SK-N-SH treated with all-trans-retinoic acid at 6 μM for 48 hours (cell line): ENCODE results near the gene TLR4.

Experiments used
- ARNTL ChIP-seq: fragments of 450-650 bp; formaldehyde crosslinking; IDR thresholded peaks from 2 replicates; pipeline ENCODE4 v1.5.0; 2020; ENCODE audit warnings: low read depth, mild to moderate bottlenecking, moderate library complexity, borderline replicate concordance
- CSRNP3 ChIP-seq: fragments of 250-450 bp; sonication (Bioruptor Pico); IDR thresholded peaks from 2 replicates; pipeline ENCODE4 v1.5.1; 2021; ENCODE audit warnings: mild to moderate bottlenecking, moderate library complexity
- ISL1 ChIP-seq: fragments of 250-450 bp; sonication (Bioruptor Pico); IDR thresholded peaks from 2 replicates; pipeline ENCODE4 v2.1.2; 2022; ENCODE audit warnings: mild to moderate bottlenecking, moderate library complexity
- PPARA ChIP-seq: fragments of 250-450 bp; sonication (Bioruptor Pico); IDR thresholded peaks from 2 replicates; pipeline ENCODE4 v1.5.0; 2020; ENCODE audit warnings: mild to moderate bottlenecking, borderline replicate concordance
- TOX ChIP-seq: fragments of 250-450 bp; sonication (Bioruptor Pico); IDR thresholded peaks from 2 replicates; pipeline ENCODE4 v1.8.0; 2021; ENCODE audit warnings: mild to moderate bottlenecking, moderate library complexity, borderline replicate concordance
- ZC3H10 ChIP-seq: fragments of 250-450 bp; sonication (Bioruptor Pico); IDR thresholded peaks from 2 replicates; pipeline ENCODE4 v1.5.1; 2021; ENCODE audit warnings: mild to moderate bottlenecking, moderate library complexity
- ZFP30 ChIP-seq: fragments of 450-650 bp; formaldehyde crosslinking; IDR thresholded peaks from 2 replicates; pipeline ENCODE4 v1.5.0; 2022; ENCODE audit warnings: mild to moderate bottlenecking, moderate library complexity
- ZNF565 ChIP-seq: fragments of 450-650 bp; formaldehyde crosslinking; conservative IDR thresholded peaks from 2 replicates; pipeline ENCODE4 v1.5.0; 2020; ENCODE audit warnings: low read depth, mild to moderate bottlenecking, moderate library complexity
- ZNF8 ChIP-seq: fragments of 450-650 bp; formaldehyde crosslinking; IDR thresholded peaks from 2 replicates; pipeline ENCODE4 v1.5.0; 2020; ENCODE audit warnings: mild to moderate bottlenecking, moderate library complexity

DNA sequence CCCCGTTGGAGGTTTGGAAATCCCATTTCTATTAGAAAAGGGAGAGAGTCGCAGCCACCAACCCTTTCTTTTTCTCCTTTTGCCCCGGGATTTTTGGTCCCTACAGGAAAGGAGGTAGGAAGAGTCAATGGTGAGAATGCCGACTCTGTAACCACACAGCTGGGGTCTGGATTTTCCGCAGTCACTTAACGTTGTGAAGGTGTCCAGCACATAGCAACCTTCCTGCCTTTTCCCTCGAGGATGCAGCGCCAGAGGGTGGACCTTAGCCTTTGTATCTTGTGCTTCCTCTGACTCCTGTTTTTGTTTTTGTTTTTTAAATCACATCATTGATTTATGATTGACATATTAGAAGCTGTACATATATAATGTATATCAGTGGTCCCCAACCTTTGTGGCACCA lies 41.4 kb downstream of the TLR4 start:
- TF ChIP-seq ZFP30 (CRISPR knock-in tag) (no peak), ZNF565 (no peak), ZC3H10 (no peak), ARNTL (CRISPR knock-in tag) (no peak), ISL1 (no peak), ZNF8 (no peak), CSRNP3 (CRISPR knock-in tag) (no peak), PPARA (CRISPR knock-in tag) (no peak), TOX (CRISPR knock-in tag) (no peak)
